HG03108 (cell line): ENCODE data around the gene NAT16.
"Not testable (repeated sequence)": the region's sequence is repeated elsewhere in the genome, so short reads cannot be mapped to it uniquely, and the experiment has no call there.

ENCODE experiments used
- ATAC-seq: cut with Tn5 transposase; IDR thresholded peaks from one replicate; pipeline ENCODE4 v1.9.1; 2021; ENCODE audit warnings: moderate library complexity; ENCODE audit not compliant: unreplicated experiment

Gene NAT16

GRCh38 chr7:101202603-101202918, 22.5 kb upstream of the NAT16 start:
- no peak for ATAC-seq

- no peak for ATAC-seq
Observed at GRCh38 chr7:101201695-101202602, 21.9 kb upstream of the NAT16 start.

GRCh38 chr7:101200862-101201599, 20.9 kb upstream of the NAT16 start, which contains the start of gene MOGAT3:
Gene MOGAT3, minus strand, starts transcription at chr7:101201036. Its CDS starts 182 bp downstream, at chr7:101200854.
- no peak for ATAC-seq

GRCh38 chr7:101200504-101200861, 20.4 kb upstream of the NAT16 start:
- ATAC-seq = no peak

- ATAC-seq = not testable (repeated sequence)
Observed at GRCh38 chr7:101199522-101199921, 19.4 kb upstream of the NAT16 start.

GRCh38 chr7:101198476-101198875, 18.4 kb upstream of the NAT16 start:
- ATAC-seq = no peak

- ATAC-seq = no peak
Observed at GRCh38 chr7:101197991-101198390, 17.9 kb upstream of the NAT16 start.

- no peak for ATAC-seq
Observed at GRCh38 chr7:101195884-101196283, 15.8 kb upstream of the NAT16 start.

- ATAC-seq = no peak
Observed at GRCh38 chr7:101189109-101189508, 9.0 kb upstream of the NAT16 start.

- no peak for ATAC-seq
Observed at GRCh38 chr7:101186844-101187428, 6.8 kb upstream of the NAT16 start.

- ATAC-seq = no peak
Observed at GRCh38 chr7:101186194-101186593, 6.1 kb upstream of the NAT16 start.

GRCh38 chr7:101185258-101185839, 5.3 kb upstream of the NAT16 start:
- ATAC-seq = no peak

GRCh38 chr7:101179713-101180112, 380 bp downstream of the NAT16 start:
- ATAC-seq = no peak

GRCh38 chr7:101179117-101179516, 976 bp downstream of the NAT16 start:
- ATAC-seq = no peak

- ATAC-seq = no peak
Observed at GRCh38 chr7:101177644-101178043, 2.4 kb downstream of the NAT16 start.

GRCh38 chr7:101175664-101176063, 4.4 kb downstream of the NAT16 start:
- ATAC-seq = no peak

GRCh38 chr7:101174322-101174854, 5.7 kb downstream of the NAT16 start:
- no peak for ATAC-seq

- no peak for ATAC-seq
Observed at GRCh38 chr7:101173752-101174244, 6.3 kb downstream of the NAT16 start.

- ATAC-seq = no peak
Observed at GRCh38 chr7:101172854-101173751, 7.0 kb downstream of the NAT16 start.
